NCI-H510A (cell line): Measurements from ENCODE around the gene TUFM.
"Not testable (repeated sequence)": the region's sequence is repeated elsewhere in the genome, so short reads cannot be mapped to it uniquely, and the experiment has no call there.

Source experiments
- DNase-seq: peaks from one replicate; lab custom pipeline; 2025; lab: John Stamatoyannopoulos, UW

Gene TUFM

DNA sequence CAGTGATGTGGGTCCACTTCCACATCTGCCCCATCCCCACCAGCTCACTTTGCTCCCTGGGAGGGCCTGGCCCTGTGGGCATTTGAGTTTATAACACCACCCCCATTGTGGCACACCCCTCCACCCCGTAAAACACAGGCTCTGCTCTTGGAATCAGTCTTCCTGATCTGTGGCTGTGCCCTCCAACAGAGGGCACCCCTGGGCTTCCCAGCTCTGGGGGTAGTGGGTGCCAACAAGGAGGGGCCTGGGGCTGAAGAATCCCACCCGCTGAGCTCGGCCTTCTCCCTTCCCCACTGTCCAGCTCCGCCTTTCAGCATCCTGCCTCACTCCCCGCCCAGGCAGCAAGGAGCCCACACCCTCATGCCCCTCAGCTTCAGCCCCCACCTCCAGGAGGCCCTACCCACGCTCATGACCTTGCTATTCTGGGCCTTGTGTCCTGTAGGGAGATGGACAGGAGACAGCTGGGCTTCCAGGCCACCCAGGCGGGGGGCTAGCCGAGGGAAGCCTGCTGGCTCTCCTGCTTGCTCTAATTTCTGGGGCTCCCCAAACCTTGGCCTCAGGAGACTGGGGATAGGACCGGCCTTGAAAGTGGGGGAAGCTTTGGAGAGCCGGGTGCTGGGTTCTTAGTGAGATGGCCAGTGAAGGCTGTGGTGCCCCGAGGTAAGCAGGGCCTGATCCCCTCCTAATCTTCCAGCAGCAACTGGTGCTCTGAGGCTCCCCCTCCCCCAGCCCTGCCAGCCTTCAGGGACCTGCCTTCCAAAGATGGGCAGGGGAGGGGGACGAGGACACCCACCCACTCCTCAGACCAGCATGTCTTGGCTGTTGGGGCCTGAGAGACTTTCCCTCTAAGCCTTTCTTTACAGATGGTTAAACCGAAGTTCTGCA is 29.2 kb upstream of the TUFM start:
- no peak for DNase-seq

DNA sequence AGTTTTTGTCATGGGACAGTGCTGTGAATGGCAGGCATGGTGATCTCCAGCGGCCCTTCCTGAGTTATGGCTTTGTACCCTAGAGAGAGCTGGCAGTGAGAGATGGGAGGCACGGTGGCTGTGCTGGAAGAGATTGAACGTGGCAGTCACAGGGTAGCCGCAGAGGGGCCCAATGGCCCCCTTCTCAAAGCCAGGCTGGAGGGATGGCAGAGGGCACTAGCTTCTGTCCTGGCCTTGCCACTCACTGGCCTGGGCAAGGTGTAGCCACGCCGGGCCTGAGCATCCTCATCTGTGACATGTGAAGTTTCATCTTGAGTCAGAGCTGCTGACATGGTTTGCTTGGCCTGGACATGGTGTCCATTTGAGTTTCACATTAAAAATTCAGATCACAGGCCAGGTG is 28.3 kb upstream of the TUFM start:
- DNase-seq = no peak

DNA sequence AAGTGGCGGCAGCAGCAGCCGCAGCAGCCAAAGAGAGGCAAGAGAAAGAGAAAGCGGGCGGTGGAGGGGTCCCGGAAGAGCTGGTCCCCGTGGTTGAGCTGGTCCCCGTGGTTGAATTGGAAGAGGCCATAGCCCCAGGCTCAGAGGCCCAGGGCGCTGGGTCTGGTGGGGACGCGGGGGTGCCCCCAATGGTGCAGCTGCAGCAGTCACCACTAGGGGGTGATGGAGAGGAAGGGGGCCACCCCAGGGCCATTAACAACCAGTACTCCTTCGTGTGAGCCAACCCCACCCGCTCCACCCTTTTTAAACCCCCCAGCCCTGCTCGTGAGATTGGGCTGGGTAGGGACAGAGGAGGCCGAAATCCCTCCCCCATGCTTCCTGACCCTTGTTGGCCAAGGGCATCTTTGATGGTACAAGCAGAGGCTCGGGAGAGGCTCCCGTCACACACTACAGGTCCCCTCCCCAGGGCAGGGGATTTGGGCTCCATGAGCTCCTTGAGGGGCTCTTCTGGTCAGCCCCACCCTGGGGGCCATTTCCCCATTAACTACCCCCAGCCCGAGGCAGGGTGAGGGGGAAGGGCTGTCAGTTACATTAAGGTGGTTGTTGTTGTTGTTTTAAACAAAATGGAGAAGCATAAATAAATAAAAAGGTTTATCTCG is 27.5 kb upstream of the TUFM start:
- DNase-seq = no peak

DNA sequence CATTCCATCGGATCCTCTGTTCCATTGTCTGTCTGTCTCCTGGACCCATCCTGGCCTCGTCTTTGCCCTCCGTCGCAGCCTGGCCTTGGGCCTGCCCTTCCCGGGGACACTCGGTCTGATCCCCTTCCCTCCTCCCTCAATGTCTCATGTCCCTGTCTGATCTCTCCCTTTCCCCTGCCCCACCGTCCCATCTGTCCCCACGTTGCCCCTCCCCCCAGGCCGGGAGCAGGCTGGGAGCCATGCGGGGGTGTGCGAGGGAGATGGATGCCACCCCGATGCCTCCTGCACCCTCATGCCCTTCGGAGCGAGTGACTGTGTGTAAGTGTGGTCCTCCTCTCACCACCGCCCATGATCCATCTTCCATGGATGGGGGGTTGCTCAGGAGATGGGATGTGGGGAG is 26.8 kb upstream of the TUFM start:
- no peak for DNase-seq

DNA sequence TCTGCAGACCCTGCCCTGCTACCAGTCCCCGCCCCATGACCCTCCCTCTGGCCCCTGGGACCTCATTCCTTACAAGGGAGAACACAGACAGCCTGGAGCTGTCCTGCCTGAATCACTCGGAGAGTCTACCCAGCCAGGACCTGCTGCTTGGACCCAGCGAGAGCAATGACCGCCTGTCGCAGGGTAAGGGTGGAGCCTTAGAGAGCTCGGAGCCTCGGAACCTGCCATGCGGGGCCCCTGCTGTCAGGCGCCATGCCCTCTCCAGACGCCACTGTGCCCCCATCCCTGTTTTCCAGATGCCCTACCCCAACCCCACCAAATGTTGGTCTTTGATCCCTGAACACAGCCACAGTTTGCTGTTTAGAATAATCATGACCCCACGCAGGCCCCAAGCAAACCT is 23.1 kb upstream of the TUFM start:
- DNase-seq = no peak

DNA sequence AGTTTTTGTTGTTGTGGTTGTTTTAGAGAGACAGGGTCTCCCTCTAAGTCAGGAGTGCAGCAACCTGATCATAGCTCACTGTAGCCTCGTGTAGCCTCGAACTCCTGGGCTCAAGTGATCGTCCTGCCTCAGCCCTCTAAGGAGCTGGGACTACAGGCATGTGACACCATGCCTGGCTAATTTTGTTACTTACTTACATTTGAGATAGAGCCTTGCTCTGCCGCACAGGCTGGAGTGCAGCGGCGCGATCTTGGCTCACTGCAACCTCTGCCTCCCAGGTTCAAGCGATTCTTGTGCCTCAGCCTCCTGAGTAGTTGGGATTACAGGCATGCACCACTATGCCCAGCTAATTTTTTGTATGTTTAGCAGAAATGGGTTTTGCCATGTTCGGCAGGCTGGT is 21.5 kb upstream of the TUFM start:
- DNase-seq = not testable (repeated sequence)

DNA sequence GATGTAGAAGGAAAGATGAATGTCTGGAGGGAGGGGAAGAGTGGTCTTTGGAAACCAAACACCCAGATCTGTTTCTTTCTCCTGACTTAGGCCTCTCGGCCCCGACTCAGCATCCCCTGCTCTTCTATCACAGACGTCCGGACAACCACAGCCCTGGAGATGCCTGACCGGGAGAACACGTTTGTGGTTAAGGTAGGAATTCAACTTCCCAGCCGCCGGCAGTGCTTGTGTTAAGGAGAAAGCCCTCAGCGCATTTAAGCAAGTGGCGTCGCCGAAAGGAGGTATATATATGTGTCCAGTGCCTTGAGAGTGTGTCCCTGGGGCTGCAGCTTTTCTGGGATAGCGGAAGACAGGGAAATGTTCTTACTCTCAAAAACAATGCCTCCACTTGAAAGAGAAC is 21.1 kb upstream of the TUFM start:
- no peak for DNase-seq

DNA sequence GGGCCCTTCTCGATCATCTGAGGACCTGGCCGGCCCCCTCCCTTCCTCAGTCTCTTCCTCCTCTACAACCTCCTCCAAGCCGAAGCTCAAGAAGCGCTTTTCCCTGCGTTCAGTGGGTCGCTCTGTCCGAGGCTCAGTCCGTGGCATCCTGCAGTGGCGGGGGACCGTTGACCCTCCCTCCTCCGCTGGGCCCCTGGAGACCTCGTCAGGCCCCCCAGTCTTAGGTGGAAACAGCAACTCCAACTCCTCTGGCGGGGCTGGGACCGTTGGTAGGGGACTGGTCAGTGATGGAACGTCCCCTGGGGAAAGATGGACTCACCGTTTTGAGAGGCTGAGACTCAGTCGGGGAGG is 20.3 kb upstream of the TUFM start:
- no peak for DNase-seq

DNA sequence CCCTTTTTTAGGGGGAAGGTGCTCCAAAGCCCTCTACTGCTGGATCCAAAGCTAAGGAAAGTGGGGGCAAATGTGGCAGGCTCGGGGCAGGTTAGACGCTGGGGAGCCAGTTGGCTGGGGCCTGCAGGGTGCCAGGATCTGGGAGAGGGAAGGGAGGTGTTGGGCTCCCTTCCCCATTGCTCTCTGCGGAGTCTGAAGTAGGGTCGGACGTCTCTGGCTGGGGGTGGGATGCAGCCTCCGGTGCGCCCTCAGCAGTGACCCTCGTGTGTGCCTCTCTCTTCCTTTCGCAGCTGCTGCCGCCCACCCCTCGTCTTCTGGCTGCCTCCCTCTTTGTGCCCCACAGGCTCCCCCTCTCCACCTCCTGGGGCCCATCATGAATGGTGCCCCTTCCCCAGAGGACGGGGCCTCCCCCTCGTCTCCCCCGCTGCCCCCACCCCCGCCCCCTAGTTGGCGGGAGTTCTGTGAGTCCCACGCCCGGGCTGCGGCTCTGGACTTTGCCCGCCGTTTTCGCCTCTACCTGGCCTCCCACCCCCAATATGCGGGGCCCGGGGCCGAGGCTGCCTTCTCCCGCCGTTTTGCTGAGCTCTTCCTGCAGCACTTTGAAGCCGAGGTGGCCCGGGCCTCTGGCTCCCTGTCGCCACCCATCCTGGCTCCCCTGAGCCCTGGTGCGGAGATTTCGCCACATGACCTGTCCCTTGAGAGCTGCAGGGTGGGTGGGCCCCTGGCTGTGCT is 19.7 kb upstream of the TUFM start:
- DNase-seq = no peak

DNA sequence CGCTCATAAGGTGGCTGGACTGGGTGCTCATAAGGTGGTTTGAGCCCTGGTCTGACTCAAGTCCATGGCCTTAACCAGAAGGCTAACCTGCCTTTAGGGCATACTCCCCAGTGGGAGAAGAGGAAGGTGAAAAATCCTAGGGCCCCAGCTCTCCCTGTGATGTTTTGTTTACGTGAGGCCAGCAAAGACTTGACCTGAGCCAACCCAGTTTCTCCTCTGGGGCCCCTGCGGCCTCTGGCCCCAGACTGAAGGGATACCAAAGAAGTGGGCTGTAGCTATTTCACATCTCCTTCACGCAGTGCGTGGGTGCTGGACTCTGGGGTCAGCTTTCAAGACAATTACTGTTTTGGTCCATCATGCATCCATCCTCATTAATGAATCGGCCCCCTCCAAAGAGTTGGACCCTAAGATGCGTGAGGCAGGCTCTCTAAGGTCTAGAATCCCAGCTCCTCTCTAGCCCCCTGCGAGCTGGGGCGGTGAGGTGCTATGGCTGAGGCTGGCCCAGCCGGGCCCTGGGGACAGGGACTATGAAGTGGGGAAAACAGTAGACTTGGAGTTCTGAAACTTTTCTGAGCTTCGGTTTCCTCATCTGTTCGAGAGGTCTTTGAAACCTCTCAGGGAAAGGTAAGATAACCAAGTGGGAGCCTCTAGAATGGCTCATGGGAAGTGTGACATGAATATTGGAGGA is 19.0 kb upstream of the TUFM start:
- no peak for DNase-seq

DNA sequence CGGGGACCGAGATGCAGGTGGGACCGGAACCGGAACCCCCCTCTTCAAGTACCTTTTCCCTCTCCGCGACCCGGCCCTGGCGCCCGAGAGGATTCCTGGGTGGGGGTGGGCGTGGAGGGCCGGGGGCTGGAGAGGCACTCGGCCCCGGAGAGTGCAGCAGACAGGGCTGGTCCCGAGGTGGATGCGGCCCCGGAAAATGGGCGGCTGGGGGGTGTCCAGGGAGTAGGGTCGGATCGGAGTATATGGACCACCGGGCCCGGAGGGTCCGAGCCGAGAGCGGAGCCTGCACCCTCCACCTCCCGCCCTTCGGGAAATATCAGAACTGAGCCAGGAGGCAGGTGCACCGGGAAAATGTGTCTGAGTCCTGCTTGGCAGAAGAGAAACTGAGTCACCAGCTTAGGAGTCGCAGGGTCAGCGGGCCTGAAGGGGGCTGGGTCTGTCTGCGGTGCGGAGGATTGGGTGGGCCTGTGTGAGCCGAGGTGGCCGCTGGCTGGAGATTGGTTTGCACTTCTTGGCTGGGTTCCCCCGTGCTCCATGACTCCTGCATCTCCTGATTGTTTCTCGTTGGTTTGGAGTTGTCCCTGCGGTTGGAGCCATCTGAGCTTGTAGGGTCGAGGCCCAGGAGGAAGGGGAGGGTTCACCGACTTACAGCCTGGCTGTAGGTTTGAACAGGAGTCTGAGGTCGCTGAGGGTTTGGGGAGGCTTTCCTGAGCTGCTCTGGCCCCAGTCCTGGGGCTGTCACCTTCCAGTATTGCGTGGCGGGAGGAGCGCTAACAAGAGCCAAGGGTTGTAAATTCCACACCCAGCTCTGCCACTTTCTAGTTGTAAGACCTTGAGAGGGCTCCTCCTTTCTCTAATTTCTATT is 18.0 kb upstream of the TUFM start:
- no peak for DNase-seq

DNA sequence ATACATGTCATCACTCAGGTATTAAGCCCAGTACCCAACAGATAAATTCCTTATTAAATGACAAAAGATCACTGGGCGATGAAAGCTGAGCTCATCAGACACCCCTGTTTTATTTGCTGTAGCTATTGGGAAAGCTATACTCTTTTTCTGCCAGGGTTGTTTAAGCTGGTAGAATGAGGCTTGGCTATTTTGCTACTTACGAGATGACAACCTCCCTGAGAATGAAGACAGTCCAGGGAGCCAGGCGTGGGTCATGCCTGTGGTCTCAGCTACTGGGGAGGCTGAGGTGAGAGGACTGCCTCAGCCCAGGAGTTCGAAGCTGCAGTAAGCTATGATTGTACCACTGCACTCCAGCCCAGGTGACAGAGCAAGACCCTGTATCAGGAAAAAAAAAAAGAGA is 13.2 kb upstream of the TUFM start:
- DNase-seq = no peak

DNA sequence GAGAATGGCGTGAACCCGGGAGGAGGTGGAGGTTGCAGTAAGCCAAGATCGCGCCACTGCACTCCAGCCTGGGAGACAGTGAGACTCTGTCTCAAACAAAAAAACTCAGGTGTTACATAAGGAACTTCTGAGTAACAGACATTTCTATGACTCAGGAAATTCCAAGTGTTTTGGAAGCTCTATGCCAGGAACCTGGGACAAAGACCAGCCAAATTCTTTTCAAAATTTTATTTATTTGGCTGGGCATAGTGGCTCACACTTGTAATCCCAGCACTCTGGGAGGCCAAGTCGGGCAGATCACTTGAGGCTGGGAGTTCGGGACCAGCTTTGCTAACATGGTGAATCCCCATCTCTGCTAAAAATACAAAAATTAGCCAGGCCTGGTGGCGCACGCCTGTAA is 12.3 kb upstream of the TUFM start:
- DNase-seq = no peak

DNA sequence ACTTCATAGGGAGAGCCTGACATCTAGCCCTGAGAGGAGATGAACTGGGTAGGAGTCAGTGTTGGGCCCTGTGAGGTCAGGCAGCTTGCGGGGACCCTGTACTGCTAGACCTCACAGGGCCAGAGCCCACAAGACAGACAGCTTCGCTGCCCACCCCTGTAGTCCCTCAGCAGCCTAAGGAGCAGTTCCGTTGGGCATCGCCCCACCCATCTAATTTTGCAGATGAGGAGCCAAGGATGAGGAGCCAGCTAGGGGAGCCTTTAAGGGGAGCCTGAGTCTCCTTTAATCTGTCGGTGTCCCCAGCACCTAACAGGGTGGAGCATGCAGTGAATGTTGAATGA is 755 bp upstream of the TUFM start:
- DNase-seq = no peak

DNA sequence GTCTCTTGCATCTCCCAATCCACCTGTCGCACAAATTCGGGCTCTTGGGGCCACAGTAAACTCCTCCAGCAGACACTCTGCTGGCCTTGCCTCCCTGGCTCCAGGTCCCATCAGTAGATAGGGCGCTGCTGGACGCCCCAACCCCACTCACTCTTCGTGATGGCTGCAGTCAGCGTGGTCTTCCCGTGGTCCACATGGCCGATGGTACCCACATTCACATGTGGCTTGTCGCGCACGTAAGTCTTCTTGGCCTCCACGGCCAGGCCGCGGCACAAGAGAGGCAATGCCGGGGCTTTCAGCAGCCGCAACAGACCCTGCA is 428 bp downstream of the TUFM start:
- no peak for DNase-seq

DNA sequence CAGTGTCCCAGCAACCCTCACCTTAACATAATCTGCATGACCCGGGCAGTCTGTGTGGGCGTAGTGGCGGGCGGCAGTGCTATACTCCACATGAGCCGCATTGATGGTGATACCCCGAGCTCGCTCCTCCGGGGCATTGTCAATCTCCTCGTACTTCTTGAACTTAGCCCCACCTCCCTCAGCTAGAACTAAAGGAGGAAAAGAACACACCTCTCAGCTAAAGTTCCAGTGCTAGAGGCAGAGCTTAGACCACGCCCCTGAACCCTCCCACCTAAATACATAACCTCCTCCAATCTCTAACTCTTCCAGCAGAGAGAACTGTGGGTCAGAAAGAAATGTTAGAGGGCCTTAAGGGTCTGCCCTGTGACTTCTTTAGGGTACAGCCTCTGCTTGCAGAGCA is 855 bp downstream of the TUFM start:
- peak; percentile 35 for DNase-seq

DNA sequence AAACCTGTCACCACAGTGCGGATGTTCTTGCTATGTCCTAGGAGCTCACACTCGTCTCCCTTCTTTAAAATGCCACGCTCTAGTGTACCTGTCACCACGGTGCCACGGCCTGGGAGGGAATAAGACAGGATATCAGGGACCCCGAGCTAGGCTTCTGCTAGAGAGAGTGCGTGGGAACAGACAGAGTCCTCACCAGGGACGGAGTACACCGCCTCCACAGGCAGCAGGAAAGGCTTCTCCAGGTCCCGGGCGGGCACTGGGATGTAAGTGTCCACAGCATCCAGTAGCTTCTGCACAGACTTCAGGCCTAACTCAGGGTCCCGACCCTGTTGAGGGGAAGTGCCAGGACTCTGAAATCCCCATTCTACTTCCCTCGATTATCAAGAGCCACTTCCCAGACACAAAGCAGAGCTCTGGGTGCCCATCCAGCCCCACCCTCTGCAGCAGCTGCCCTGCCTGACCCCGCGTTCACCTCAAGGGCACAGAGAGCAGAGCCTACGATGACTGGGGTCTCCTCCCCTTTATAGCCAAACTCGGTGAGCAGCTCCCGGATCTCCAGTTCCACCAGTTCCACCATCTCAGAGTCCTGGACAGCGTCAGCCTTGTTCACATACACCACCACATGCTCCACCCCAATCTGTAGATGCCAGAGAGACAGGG is 1.8 kb downstream of the TUFM start:
- DNase-seq = no peak

DNA sequence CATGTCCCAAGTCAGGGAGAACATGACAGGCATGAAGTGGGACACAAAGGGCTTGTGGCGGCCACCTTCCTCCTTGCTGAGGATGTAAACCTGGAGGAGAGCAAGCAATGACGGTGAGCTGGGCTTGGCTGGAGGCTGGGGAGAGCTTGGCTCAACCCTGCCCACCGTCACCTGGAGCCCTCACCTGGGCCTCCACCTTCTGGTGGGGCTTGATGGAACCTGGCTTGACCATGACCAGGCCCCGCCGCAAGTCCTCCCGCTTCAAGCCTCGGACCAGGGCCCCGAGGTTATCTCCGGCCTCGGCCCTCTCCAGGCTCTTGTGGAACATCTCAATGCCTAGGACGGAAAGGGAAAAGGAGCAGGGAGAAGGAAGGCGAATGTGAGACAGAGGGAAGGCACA is 2.4 kb downstream of the TUFM start:
- no peak for DNase-seq

DNA sequence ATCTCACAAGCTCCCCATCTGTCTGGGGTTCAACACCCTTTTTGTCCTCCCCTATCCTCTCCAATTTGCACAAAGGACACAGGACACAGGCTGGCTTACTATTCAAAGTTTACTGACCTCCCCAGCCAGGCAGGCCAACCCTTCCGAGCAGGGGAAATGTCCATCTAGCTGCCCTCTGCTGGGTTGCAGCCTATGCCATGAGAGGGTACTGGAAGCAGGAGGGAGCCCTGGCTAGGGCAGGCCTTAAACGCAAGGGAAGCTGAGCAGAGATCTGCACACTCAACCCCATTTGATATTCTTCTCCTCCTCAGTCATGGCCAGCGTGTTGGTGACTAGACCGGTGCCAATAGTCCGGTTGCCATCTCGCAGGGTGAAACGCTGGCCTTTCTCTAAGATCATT is 3.5 kb downstream of the TUFM start:
- DNase-seq = no peak

DNA sequence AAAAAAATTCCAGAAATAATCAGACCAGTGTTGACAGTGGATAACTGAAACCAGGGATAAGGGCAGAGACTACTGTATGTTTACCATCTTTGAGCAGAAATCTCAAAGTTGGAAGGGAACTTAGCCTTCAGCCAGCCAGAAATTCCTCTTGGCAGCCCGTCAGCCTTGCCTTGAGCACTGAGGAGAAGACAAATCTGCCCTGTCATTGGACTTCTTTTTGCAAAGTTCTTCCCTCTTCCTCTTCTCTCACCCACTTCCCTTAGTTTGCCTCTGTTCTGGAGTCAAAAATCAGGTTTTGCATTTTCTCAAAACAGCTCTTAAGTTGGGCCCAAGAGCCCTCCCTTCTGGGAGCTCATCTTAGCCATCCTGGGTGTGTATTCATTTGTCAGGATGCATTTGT is 6.2 kb downstream of the TUFM start:
- no peak for DNase-seq

DNA sequence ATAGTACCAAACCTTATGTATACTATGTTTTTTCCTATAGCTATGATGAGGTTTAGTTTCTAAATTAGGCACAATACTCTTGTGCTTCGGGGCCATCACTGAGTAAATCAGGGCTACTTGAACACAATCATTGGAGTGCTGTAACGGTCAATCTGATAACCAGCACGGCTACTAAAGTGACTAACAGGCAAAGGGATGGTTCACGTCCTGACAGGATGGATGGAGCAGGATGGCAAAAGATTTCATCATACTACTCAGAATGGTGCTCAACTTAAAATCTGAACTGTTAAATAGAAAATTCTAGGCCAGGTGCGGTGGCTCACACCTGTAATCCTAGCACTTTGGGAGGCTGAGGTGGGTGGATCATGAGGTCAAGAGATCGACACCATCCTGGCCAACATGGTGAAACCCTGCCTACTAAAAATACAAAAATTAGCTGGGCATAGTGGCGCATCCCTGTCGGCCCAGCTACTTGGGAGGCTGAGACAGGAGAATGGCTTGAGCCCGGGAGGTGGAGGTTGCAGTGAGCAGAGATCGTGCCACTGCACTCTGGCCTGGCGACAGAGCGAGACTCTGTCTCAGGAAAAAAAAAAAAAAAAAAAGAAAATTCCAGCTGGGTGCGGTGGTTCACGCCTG is 7.0 kb downstream of the TUFM start:
- no peak for DNase-seq
